Islet precursor cell (in vitro differentiated cells): ENCODE results near the gene ZCCHC24.

Source experiments
- DNase-seq: peaks from one replicate; pipeline ENCODE4 v3.0.0-alpha.2; 2018

The ZCCHC24 gene

DNA sequence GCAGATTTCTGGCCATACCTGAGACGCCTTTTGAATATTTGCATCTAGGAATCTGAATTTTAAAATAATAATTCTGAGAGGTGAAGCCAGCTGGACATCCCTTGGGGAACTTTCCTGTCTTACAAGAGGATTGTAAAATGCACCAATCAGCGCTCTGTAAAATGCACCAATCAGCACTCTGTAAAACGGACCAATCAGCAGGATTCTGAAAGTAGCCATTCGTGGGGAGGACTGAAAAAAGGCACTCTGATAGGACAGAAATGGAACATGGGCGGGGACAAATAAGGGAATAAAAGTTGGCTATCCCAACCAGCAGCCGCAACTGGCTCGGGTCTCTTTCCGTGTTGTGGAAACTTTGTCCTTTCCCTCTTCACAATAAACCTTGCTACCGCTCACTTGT is 88.2 kb downstream of the ZCCHC24 start:
- DNase-seq = no peak

DNA sequence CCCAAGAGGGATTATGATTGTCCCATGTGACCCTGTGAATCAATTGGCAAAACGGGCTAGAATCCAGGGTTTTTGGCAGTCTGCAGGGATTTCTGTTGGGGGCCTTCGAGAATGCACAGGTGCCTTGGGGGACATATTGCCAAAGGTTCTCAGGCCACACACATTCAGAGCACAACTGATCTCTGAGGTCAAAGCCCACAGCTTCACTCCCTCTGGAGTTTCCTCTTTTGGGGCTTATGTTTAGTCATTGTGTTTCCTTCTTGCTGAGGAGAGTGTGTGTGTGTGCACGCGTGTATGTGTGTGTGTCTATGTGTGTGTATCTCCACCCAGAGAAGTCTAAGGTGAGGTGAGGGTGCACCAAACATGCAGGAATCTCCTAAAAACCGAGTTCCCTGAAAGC is 89.3 kb downstream of the ZCCHC24 start:
- peak; percentile 19 for DNase-seq

DNA sequence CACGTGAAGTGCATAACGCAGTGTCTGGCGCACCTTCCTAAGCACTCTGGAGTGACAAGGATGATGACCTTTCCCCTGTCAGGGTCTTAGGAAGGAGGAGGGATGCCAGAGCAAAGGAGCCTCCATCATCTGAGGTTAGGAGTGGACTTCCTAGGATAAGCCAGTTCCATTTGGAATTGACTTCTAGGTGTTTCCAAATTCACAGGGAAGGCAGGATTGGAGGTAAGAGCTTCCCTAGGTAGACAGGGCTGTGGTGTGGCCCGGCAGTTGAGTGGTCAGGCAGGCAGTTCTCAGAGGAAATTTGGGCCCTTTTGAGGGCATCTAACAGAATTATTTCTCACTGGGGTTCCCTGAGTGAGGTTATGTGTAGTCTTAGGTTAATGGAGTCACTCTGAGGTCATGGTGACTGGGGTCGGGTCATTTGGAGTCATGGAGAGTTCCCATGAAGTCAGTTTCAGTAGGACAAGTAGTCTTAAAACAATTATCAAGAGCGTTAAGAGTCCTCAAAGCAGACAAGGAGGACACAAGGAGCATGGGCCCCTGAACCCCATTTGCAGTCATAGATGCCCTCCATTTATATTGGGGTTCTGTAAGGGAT is 89.9 kb downstream of the ZCCHC24 start:
- peak; percentile 20 for DNase-seq

DNA sequence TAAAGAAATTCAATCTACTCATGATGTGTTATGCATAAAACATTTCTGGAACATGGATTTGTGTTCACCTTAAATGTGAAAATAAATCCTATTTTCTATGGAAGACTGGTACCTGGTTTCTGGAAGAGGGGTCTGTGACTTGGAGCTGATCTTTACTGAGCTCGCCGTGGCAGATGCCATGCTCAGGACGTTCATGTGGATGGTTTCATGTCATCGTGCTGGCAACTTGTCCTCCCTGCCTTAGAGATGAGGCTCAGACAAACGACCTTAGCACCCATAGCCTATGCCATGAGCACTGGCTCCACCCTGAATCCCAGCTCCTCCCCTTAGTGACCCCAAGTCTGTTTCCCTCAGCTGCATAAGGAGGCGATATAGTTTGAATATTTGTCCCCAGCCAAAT is 90.8 kb downstream of the ZCCHC24 start:
- peak; percentile 11 for DNase-seq

DNA sequence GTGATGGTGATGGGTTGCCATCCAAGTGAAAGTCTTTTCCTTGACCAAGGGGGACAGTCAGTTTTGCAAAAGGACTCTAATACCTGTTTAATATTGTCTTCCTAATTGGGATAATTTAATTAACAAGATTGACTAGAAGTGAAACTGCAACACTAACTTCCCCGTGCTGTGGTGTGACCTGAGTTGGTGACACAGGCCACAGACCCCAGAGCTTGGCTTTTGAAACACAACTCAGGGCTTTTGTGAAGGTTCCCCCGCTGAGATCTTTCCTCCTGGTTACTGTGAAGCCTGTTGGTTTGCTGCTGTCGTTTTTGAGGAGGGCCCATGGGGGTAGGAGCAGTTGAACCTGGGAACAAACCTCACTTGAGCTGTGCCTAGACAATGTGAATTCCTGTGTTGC is 91.3 kb downstream of the ZCCHC24 start:
- DNase-seq = no peak

DNA sequence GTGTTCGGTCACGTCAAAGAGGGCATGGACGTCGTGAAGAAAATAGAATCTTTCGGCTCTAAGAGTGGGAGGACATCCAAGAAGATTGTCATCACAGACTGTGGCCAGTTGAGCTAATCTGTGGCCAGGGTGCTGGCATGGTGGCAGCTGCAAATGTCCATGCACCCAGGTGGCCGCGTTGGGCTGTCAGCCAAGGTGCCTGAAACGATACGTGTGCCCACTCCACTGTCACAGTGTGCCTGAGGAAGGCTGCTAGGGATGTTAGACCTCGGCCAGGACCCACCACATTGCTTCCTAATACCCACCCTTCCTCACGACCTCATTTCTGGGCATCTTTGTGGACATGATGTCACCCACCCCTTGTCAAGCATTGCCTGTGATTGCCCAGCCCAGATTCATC is 91.7 kb downstream of the ZCCHC24 start:
- peak; percentile 5 for DNase-seq

DNA sequence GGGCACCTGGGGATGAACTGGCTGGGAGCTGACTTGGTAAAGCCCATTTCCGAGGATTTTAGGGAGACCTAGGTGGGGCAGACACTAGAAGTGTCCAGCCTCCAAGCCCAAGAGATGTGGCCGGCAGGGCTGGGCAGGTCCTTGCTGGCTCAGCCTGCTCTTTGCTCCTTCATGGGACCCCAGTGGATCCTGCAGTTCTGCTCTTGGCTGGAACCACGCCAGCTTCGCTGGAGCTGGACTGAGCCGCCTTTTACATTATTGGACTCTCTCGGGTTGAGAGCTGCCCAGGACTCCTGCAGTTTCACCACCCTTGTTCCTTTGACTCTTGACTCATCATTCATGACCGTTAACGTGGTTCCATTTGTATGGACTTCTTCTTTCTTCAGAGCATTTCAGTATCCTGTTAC is 92.4 kb downstream of the ZCCHC24 start:
- peak; percentile 16 for DNase-seq

DNA sequence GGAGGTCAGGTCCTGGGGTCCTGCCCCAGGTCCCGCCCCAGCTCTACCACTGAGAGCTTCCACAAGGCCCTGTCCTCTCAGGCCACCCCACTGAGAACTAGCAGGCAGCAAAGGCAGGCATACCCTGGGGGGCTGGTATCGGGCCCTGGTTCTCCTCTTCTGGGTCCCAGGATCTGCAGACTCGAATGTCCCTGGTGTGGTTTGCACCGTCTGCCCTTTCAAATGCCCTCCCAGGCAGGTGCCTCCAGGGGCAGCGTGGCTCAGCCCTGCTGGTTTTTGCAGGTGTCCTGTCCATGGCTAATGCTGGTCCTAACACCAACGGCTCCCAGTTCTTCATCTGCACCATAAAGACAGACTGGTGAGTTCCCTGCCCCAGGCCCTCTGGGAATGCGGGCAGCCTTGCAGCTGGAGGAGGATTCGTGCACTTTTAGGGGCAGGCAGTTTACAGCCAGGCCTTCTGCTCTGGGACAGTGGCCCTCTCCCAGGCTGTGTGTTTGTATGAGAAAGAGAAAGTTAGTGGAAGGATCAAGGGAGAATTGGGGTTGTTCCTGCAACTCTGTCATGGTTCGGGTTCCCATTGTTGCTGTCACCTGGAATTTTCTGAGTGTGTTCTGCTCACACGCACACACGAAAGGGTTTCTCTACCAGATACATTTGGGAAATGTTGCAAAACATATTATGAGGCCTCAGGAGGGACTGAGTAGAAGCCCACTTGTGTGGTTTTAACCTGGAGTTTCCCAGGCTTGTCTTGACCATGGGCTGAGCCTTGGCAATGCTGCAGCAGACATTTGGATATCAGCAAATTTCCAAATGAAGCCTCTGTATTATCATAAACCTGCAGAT is 93.2 kb downstream of the ZCCHC24 start:
- DNase-seq = peak; percentile 41

DNA sequence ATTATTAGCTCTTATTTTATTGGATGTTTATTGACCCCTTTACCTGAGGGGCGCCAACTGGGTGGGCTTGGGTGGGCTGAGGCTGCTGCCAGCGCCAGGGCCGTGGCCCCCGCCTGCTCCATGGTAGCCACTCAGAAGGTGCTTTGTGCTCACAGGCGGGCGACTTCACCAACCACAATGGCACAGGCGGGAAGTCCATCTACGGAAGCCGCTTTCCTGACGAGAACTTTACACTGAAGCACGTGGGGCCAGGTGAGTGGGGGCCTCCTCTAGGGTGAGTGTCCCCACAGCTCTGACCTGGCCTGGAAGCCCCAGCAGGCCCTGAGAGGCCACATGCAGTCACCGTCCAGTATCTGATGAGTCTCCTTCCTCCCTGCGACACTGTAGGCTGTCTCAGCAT is 94.1 kb downstream of the ZCCHC24 start:
- DNase-seq = peak; percentile 28

GRCh38 chr10:79350407-79351154 is 94.8 kb downstream of the ZCCHC24 start:
- DNase-seq = peak; percentile 42

DNA sequence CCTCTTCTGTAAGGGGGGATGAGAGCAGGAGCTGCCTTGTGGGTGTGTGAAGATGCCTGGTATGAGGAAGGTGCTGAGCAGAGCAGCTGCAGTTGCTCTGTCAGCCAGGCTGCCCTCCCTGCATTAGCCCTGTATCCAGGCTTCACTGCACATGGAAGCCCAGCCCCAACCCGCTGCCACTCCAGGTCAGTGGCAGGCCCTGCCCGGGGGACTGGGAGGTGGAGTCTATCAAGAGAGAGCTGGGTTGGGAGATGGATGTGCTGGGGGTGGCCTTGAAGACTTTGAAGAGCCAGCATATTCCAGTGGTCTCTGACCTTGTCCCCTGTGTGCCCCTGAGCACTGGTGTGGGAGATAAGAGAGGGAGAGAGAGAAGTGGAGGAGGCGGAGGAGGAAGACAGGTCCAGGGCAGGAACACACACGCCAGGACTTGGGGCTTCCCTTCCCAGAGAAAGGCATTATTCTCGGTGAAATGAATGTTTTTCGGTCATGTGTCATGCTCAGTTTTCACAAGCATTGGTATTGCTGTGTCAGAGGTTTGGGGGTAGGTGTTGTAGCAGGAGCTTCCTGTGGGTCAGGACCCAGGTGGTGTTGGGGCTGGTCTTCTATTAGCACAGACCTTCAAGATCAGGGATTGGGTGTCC is 95.5 kb downstream of the ZCCHC24 start:
- DNase-seq = no peak

- DNase-seq = peak; percentile 35
Measured at GRCh38 chr10:79349072-79349491, 96.3 kb downstream of the ZCCHC24 start.

GRCh38 chr10:79348640-79348988 is 96.8 kb downstream of the ZCCHC24 start:
- no peak for DNase-seq

GRCh38 chr10:79347894-79348639 is 97.4 kb downstream of the ZCCHC24 start:
- DNase-seq = peak; percentile 52

DNA sequence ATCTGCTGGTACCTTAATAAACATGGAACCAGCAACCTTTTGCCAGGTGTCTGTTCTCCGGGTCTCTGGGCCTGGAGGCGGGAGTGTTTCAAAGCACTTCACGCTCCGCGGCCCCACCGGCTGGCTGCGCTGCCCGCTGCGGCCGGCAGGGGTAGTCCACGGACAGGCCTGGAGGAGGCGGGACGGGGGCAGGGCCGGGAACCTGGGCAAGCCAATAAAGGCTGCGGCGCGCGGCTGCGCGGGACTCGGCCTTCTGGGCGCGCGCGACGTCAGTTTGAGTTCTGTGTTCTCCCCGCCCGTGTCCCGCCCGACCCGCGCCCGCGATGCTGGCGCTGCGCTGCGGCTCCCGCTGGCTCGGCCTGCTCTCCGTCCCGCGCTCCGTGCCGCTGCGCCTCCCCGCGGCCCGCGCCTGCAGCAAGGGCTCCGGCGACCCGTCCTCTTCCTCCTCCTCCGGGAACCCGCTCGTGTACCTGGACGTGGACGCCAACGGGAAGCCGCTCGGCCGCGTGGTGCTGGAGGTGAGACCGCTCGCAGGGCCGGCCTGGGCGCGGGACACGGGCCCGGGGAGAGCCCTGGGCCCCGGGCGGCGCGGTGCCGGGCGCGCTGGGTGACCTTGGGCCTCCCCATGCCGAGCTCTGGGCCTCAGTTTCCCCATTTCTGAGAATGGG is 98.1 kb downstream of the ZCCHC24 start, which contains the start of gene PPIF:
TSS of gene PPIF (plus strand) at position 244 of the 668 bp plus-strand sequence. CDS start at position 324, 80 bp downstream.
- DNase-seq = peak; percentile 97

GRCh38 chr10:79346388-79347225 is 98.8 kb downstream of the ZCCHC24 start:
- DNase-seq = peak; percentile 52

DNA sequence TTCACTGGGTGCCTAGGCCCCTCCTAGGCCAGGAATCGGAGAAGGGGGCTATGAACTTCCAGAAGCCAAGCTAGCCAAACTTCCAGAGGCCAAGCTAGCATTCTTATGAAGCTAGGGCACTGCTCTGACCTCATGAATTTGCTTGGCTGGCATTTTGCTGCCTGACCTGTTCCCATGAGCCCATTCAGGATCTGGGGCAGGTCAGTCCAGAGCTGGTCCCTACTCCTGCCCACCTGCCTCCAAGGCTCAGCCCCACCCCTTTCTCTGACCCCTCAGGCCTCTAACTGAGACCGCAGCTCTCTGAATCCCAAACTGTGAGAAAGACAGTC is 99.4 kb downstream of the ZCCHC24 start:
- no peak for DNase-seq

DNA sequence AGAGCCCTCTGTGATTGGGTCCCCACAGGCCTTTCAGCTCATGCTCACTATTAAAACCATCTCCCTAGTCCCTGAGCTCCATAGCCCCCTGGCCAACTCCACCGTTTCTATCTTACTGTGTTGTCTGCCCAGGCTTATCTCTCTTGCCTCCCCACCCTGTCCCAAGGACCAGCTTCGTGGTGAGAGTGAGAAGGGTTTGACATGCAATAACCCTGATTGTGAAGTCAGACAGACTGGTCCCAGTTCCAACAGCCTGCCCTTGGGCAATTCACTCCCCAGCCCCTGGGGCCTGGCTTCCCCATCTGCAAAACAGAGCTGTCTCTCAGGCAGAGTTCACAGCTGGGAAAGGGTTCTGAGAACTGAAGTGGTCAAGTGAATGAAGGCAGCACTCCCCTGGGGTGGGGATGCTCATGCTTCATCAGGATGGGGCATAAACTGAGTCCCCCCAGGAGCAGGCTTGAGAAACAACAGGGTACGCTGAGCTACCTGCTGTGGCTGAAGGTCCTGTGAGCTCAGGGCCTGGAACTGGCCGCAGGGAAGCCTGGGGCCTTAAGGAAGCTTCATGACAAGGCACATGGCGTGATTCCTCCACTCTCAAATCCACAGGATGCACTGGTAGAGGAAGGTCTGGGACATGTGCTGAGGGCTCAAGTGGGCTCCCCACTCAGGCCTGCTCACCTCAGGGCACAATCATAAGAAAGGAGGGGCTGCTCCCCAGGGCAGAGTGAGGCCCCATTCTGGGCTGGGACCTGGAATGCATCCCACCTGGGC is 100.0 kb downstream of the ZCCHC24 start:
- peak; percentile 58 for DNase-seq

- peak; percentile 36 for DNase-seq
Measured at GRCh38 chr10:79344502-79345195, 100.8 kb downstream of the ZCCHC24 start.
